ENCODE results near the gene SPHK2.

GRCh38 chr19:48644355-48644754 lies 25.0 kb downstream of the SPHK2 start:
- TF ChIP-seq POLR2AphosphoS5 (IDR thresholded peaks at IDR 0.05; ENCODE audit: low read depth) (no peak), EZH2 (IDR thresholded peaks at IDR 0.05; ENCODE audit: low read depth, unreplicated experiment) (no peak), CTCF (conservative IDR thresholded peaks at IDR 0.05; ENCODE audit: low read depth in 2 of 2) (no peak), STAT1 (IDR thresholded peaks at IDR 0.05; ENCODE audit: unreplicated experiment) (no peak), REST (IDR thresholded peaks at IDR 0.05; ENCODE audit: unreplicated experiment) (no peak), JUNB (IDR thresholded peaks at IDR 0.05; ENCODE audit: unreplicated experiment) (no peak)

All from GM23338 (cell line).